GM18867 (cell line): ENCODE results near the gene OR3A3.
"Not testable (repeated sequence)": the region's sequence is repeated elsewhere in the genome, so short reads cannot be mapped to it uniquely, and the experiment has no call there.

Experiments used
- ATAC-seq: cut with Tn5 transposase; IDR thresholded peaks from one replicate; pipeline ENCODE4 v1.9.1; 2021; ENCODE audit warnings: mild to moderate bottlenecking, moderate library complexity; ENCODE audit not compliant: unreplicated experiment

The OR3A3 gene

GRCh38 chr17:3411070-3411469, at the start of gene OR3A3:
Gene OR3A3 (plus strand): TSS chr17:3411370.
- no peak for ATAC-seq

- ATAC-seq, result not testable (repeated sequence)
Observed at GRCh38 chr17:3371167-3371566, 40.0 kb upstream of the OR3A3 start.

GRCh38 chr17:3378321-3378720, 32.8 kb upstream of the OR3A3 start:
- no peak for ATAC-seq

GRCh38 chr17:3381957-3382356, 29.2 kb upstream of the OR3A3 start:
- ATAC-seq, result no peak

GRCh38 chr17:3385869-3386816, 25.0 kb upstream of the OR3A3 start, which contains the start of gene OR3A2:
Gene OR3A2 (minus strand): TSS chr17:3386308.
- ATAC-seq, result no peak

GRCh38 chr17:3389791-3390190, 21.4 kb upstream of the OR3A3 start:
- no peak for ATAC-seq

GRCh38 chr17:3397801-3398200, 13.4 kb upstream of the OR3A3 start:
- ATAC-seq, result not testable (repeated sequence)

- no peak for ATAC-seq
Observed at GRCh38 chr17:3398310-3398709, 12.9 kb upstream of the OR3A3 start, which contains the start of gene OR1E1. Gene OR1E1 (minus strand): TSS chr17:3398410. CDS start chr17:3398410, 0 bp downstream.

GRCh38 chr17:3400055-3400454, 11.1 kb upstream of the OR3A3 start:
- no peak for ATAC-seq

GRCh38 chr17:3401786-3402185, 9.4 kb upstream of the OR3A3 start:
- ATAC-seq, result no peak

GRCh38 chr17:3403856-3404255, 7.3 kb upstream of the OR3A3 start:
- ATAC-seq, result not testable (repeated sequence)

- ATAC-seq, result not testable (repeated sequence)
Observed at GRCh38 chr17:3412216-3412615, 1.0 kb downstream of the OR3A3 start.

- ATAC-seq, result no peak
Observed at GRCh38 chr17:3415610-3416009, 4.4 kb downstream of the OR3A3 start.

- ATAC-seq, result no peak
Observed at GRCh38 chr17:3418222-3418621, 7.1 kb downstream of the OR3A3 start.

- ATAC-seq, result not testable (repeated sequence)
Observed at GRCh38 chr17:3433215-3433614, 22.0 kb downstream of the OR3A3 start.

- no peak for ATAC-seq
Observed at GRCh38 chr17:3433741-3434140, 22.6 kb downstream of the OR3A3 start, which contains the start of gene OR1E2. Gene OR1E2 (minus strand): TSS chr17:3433841. CDS start chr17:3433841, 0 bp downstream.

- no peak for ATAC-seq
Observed at GRCh38 chr17:3438368-3438767, 27.2 kb downstream of the OR3A3 start.

- ATAC-seq, result no peak
Observed at GRCh38 chr17:3440451-3440850, 29.3 kb downstream of the OR3A3 start.

- no peak for ATAC-seq
Observed at GRCh38 chr17:3447625-3448024, 36.5 kb downstream of the OR3A3 start.

- ATAC-seq, result no peak
Observed at GRCh38 chr17:3448059-3448665, 37.0 kb downstream of the OR3A3 start.

GRCh38 chr17:3466355-3466754, 55.2 kb downstream of the OR3A3 start:
- ATAC-seq, result not testable (repeated sequence)

- ATAC-seq, result no peak
Observed at GRCh38 chr17:3469529-3469928, 58.4 kb downstream of the OR3A3 start.
